Fibroblast of gingiva (primary cell): ENCODE measurements around the gene PLIN4.
"Not testable (repeated sequence)": the region's sequence is repeated elsewhere in the genome, so short reads cannot be mapped to it uniquely, and the experiment has no call there.

ENCODE experiments used
- DNase-seq: peaks from one replicate; pipeline ENCODE4 v3.0.0-alpha.2; 2011; ENCODE audit warnings: low read depth

The PLIN4 gene, protein sequence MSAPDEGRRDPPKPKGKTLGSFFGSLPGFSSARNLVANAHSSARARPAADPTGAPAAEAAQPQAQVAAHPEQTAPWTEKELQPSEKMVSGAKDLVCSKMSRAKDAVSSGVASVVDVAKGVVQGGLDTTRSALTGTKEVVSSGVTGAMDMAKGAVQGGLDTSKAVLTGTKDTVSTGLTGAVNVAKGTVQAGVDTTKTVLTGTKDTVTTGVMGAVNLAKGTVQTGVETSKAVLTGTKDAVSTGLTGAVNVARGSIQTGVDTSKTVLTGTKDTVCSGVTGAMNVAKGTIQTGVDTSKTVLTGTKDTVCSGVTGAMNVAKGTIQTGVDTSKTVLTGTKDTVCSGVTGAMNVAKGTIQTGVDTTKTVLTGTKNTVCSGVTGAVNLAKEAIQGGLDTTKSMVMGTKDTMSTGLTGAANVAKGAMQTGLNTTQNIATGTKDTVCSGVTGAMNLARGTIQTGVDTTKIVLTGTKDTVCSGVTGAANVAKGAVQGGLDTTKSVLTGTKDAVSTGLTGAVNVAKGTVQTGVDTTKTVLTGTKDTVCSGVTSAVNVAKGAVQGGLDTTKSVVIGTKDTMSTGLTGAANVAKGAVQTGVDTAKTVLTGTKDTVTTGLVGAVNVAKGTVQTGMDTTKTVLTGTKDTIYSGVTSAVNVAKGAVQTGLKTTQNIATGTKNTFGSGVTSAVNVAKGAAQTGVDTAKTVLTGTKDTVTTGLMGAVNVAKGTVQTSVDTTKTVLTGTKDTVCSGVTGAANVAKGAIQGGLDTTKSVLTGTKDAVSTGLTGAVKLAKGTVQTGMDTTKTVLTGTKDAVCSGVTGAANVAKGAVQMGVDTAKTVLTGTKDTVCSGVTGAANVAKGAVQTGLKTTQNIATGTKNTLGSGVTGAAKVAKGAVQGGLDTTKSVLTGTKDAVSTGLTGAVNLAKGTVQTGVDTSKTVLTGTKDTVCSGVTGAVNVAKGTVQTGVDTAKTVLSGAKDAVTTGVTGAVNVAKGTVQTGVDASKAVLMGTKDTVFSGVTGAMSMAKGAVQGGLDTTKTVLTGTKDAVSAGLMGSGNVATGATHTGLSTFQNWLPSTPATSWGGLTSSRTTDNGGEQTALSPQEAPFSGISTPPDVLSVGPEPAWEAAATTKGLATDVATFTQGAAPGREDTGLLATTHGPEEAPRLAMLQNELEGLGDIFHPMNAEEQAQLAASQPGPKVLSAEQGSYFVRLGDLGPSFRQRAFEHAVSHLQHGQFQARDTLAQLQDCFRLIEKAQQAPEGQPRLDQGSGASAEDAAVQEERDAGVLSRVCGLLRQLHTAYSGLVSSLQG (N-terminal part only)

DNA sequence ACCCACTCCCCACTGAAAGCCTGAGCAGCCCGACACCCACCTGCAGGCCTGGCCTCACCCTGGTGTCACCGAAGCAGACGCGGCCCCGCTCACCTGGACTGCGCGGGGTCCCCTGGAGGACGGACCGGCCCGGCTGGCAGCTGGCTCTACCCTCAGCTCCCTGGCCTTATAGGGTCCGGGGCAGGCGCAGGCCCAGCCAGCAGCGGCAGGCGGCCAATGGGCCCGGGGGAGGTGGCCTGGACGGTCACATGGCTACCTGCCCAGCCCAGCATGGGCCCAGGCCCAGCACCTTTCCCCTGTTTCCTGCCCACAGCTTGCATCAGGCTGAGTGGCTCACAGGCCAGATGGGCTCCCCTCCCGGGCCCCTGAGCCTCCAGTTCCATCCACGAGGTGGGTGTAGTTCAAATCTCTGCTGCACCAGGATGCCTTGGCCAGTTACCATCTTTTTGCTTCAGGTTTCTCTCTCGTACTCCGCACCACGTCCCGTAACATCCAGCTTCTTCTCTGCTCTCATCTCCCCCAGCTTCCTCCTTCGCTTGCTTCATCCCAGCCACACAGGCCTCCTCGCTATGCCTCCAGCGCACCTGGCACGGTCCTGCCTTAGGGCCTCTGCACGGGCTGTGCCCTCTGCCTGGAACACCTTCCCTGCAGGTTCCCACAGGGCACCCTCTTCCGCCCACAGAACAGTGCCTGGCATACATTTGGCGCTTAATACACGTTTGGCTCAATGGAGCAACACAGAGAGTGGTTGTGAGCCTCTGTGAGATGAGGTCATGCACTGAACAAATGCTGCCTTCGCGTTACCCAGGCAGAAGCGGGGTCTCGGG is at the start of gene PLIN4:
PLIN4 (minus strand) TSS at position 142 of the 827 bp plus-strand sequence. CDS start 214 bp downstream, outside the sequence.
- peak; percentile 83 for DNase-seq

DNA sequence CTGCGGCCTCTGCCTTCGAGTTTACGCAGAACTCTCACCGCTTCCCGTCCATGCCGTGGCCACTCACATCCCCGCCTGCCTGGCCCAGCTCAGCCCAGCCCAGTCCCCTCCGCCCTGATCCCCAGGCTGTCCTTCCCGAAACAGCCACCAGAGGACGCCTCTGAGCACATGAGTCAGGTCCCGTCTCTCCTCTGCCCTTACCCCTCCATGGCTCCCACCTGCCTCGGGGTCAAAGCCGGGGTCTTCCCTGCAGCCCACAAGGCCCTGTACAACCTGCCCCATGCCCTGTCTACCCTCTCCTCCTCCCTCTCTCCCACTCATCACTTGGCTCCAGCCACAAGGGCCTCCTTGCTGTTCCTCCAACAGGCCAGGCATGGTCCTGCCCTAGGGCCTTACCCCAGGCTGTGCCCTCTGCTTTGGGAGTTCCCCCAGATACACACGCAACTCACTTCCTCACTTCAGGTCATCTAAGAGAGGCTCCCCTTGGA is 49.3 kb upstream of the PLIN4 start:
- no peak for DNase-seq

DNA sequence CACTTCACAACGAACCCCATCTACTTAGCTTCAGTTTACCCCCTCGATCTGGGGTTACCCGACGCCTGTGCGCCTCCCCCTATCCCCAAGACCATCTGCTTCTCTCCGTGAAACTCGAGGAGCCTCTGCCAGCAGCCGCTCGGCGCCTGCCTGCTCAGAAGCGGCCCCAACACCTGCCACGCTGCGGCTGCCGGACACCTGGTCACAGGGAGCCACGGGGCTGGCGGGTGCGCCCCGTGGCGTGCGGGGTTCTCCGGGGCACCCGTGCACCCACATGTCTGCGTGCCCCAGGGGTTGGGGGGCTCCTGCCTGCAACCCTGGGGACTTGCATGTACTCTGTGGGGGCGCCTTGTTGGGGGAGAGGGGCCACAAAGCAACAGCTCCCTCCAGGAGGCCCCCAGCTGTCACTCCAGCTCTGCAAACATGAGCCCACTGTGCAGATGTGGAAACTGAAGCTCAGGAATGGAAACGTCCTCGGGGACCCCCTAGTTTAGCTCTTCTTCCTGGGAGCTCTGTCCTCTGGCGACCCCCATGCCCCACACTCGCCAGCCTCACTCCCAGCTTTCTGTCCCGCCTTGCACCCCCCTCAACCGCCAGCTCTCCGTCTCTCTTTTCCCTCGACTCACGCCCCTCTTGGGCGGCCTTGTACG is 48.2 kb upstream of the PLIN4 start:
- no peak for DNase-seq

DNA sequence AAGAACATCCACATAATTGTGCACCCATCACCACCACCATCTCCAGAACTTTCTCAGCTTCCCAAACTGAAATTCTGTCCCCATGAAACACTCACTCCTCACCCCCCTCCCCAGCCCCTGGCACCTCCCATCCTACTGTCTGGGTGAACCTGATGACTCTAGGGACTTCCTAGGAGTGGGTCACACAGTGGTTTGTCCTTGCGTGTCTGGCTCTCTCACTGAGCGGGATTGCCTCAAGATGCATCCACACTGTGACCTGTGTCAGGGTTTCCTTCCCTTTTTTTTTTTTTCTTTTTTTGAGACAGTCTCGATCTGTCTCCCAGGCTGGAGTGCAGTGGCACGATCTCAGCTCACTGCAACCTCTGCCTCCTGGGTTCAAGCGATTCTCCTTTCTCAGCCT is 45.3 kb upstream of the PLIN4 start:
- not testable (repeated sequence) for DNase-seq

DNA sequence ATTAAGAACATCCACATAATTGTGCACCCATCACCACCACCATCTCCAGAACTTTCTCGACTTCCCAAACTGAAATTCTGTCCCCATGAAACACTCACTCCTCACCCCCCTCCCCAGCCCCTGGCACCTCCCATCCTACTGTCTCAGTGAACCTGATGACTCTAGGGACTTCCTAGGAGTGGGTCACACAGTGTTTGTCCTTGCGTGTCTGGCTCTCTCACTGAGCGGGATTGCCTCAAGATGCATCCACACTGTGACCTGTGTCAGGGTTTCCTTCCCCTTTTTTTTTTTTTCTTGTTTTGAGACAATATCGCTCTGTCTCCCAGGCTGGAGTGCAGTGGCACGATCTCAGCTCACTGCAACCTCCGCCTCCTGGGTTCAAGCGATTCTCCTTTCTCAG is 43.8 kb upstream of the PLIN4 start:
- not testable (repeated sequence) for DNase-seq

DNA sequence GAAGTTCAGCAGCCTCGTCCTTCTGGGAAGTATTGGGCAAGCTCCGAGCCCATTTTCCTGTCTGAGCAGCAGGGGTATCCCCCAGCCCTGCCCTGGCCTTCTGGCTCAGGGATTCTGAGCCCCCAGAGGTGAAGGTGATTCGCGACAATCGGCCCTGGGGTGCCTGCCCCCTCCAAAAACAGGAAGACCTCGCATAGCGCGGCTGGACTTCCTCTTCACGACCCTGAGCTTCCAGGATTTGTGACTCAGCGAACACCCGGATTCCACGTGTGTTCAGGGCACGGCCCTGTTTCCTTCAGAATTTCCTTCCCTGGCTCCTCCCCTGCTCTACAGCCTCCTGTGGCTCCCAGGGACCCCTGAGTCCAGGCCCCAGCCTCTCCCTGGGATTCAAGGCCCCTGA is 41.3 kb upstream of the PLIN4 start, which contains the start of gene SEMA6B:
SEMA6B (minus strand) TSS at position 116 of the 400 bp plus-strand sequence. CDS start 1,227 bp downstream, outside the sequence.
- no peak for DNase-seq

DNA sequence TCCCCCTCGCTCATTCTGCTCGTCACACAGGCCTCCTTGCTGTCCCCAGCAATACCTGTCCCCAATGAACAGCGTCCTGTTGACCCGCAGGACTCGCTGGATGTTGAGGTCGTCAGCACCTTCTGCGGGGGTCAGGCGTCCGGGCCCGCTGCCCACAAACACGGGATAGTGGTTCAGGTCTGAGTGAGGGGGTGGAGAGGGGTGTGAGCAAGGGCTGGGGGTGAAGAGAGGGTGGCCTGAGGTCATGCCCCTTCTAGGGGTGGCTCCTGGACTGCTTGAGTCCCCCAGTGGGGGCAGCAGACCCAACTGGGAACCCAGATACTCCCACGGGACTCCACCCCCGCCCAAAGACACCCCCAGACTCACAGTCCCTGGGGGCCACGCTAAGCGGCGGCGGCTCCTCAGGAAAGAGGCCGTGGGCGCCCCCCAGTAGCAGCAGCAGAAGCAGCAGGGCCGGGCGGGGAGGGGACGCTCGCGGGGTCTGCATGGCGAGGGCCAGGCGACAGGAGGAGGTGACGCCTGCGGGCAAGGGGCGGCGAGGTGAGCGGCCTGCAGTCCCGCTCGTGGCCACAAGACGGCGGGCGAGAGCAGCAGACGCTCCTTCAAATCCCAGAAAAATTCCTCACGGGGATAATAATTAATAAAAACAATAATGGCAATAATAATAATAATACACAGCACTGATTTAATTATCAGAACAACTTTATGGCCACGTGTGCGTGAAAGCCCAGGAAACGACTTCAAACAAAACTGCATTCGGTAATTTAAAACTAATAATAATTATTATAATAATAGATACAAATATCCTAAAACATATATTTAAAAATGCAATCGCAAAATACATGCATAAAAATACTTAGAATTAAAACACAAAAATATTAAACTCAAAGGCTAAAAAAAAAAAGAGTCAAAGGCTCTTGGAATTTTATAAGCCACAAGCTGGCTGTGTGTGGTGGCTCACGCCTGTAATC is 40.0 kb upstream of the PLIN4 start:
- DNase-seq, result no peak

DNA sequence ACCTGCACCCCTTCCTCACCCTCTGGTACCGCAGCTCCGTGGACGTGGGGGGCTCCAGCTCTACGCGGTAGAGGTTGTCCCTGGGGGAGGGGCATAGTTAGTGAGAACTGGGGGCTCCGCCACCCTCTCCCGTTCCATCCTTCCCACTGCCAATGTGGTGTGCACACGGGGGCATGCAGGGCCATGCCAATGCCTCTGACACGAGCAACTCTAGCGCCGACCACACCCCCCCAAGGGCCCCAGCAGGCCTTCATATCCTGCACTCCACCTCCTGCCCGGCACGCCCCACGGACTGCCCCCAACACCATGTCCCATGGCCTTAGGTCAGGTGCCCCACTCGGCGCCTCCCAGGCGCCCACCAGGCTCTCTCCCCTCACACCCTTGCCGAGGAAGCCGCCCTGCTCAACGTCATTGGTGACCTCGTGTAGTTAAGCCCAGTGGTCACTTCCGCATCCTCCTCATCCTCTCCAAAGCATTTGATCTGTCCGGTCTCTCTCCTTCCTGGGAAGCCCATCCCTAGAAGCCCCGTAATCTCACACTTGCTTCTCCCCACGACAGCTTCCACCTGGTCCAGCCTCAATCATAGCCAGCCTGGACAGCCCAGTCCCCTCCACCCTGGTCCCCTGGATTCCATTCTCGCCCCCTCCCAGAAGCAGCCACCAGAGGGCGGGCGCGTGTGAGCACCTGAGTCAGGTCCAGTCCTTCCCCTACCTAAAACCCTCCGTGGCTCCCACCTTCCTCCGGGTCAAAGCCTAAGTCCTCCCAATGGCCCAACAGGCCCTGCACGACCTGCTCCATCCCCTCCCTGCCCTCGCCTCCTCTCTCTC is 39.1 kb upstream of the PLIN4 start:
- no peak for DNase-seq

DNA sequence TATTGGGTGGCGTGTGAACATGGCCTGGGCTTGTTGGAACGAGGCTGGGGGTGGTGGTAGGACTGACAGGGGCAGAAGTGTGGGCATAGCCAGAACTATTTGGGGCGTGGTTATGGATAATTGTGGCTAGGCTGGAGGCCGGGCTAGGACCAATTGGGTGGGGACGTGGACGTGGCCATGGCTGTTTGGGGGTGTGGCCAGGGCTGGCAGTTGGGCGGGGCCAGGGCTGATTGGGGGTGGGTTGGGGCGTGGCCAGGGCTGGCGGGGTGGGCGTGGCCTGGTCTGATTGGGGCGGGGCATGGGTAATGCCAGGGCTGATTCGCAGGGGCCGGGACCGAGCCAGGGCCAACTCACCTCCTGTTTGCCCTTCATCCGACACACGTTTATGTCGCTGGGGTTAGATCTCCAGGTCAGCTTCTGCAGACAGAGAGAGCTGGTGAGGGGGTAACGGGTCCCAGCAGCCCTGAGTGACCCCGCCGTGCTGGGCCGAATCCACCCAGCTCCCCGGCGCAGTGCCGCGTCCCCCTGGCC is 38.4 kb upstream of the PLIN4 start:
- no peak for DNase-seq

DNA sequence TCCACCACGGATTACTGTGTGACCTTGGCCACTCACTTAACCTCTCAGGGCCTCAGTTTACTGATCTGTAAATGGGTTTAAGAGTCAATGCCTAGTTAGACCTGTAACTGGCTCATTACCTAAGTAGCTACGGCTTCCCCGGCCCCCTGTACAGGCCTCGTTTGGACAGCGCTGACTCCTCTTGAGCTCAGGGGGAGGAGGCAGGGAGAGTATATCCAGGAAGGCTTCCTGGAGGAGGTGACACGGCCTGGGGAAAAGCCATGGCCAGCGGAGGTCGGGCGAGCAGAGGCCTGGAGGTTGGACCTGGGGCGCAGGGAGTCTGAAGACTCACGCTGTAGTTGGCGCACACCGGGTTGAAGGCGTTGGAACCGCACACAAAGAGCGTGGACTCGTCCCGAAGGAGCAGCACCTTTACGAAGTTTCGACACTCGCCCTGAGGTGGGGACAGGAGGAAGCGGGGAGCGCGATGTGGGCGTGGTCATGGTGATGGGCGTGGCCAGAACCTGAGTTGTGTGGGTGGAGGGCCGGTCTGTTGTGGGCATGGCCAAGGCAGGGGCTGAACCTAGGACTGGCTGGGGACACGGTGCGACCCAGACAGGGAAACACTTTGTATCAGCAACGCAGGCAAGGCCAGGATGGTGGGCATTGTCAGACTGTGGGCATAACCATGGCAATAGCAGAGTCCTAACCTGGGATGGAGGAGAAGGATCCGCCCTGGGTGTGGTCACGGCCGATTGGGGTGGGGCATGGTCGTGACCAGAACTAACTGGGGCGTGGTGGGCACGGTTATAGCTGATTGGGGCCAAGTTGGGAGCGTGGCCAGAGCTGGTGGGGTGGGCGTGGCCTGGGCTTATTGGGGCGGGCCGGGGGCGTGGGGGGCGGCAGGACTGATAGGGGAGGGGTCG is 37.6 kb upstream of the PLIN4 start:
- DNase-seq, result no peak

DNA sequence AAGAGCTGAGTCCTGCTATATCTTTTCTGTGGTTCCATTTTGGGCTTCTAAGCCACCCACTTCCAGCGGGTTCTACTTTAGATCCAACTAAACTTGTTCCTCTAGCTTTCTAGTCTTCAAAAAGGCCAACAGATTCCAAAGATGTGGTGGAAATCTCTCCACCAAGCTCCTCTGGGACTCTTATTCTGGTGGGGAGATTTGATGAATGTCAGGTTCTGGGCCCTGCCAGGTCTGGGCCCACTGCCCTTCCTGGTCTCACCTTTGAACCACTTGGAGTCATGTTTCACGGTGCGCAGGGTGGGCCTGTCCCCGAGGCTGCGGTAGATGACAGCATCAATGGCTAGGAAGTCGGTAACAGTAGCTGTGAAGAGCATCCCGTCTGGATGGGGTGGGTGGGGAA is 36.4 kb upstream of the PLIN4 start:
- DNase-seq, result no peak

DNA sequence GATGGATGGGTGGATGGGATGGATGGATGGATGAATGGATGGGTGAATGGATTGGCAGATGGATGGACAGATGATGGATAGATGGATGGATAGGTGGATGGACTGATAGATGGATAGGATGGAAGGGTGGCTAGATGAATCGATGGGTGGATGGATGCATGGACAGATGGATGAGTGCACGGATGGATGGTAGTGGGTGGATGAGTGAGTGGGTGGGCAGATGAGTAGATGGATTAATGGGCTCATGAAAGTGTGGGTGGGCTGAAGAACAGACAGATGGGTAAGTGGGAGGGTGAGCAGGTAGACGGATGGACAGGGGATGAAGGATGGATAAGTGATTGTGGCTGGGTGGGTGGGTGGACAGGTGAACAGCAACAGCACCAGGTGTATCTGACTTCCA is 35.5 kb upstream of the PLIN4 start:
- DNase-seq, result no peak

DNA sequence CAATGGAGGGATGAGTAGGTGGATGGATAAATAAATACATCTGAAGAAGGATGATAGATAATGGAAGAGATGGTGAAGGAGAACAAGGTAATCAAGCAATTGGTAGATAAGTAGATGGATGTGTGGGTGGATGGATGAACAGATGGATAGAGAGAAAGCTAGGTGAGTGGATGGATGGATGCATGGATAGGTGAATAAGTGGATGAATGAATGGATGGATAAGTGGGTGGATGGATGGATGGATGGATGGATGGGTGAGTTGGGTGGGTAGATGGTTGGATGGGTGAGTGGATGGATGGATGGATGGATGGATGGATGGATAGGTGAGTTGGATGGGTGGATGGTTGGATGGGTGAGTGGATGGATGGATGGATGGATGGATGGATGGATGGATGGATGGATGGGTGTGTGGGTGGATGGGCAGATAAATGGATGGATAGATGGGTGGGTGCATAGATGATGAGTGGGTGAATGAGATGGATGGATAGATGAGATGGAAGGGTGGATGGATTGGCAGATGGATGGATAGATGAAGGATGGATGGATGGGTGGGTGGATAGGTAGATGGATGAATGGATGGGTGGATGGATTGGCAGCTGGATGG is 34.9 kb upstream of the PLIN4 start:
- DNase-seq, result no peak

DNA sequence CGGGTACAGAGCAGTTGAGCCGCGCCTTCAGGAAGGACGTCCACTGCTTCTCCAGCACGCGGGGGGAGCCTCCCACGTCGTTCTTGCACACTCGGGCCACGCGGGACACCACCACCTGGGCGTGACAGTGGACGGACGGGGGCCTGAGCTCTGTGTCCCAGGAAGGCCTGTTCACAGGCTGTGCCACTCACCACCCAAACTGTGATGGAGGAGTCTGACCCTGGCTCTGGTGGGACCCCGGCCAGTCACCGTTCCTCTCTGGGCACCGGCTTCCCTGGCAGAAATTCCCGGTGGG is 34.2 kb upstream of the PLIN4 start:
- DNase-seq, result no peak

DNA sequence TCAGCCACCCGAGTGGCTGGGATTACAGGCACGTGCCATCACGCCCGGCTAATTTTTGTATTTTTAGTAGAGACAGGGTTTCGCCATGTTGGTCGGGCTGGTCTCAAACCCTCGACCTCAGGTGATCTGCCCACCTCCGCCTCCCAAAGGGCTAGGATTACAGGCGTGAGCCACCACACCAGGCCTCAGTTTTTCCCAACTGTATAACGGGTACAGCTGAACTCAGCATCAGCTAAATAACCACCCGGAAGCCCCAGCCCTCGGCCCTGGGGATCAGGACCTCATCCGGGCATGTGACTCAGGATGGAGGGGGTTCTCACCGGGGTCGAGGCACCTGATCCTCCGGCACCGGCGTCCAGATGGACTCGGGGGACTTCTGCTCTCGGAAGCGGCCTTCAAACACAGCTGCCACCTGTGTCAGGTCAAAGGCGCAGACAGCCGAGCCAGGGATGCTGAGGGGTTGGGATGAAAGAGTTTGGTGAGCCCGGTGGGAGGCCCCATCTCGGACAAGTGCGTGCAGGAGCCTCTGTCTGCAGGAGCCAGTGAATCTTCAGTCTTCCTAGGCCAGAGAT is 32.3 kb upstream of the PLIN4 start:
- no peak for DNase-seq

DNA sequence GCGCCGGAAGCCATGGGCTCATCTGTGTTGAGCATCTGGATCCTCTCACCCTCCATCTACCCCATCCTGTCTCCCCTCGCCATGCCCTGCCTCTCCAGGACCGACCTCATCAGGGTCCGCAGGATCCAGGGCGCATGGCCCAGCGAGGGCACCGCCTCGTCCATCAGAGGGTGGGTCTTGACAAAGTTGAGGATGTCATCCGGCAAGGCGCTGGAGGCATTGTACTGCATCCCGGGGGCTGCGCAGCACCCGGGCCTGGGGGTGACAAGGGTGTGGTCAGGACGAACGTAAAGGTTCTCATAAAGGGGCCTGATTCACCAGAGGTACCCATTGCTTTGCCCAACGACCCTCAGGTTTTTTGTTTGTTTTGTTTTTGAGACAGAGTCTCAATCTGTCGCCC is 31.7 kb upstream of the PLIN4 start:
- DNase-seq, result no peak

DNA sequence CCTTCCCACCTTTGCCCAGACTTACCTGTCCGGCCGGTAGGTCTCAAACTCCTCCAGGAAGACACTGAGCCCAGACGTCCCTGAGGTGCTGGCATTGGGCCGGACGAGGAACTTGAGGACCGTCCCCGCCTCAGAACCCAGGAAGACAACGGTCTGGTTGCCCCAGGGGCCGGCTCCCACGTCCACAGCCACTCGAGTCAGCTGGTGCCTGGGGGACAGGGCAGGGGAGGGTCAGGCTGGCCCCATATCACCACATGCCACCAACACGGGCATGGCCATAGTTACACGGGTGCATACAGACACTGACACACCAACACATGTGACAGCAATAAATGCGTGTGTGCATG is 29.9 kb upstream of the PLIN4 start:
- DNase-seq, result no peak
